Measurements from ENCODE around the gene PRKAR1B.

PRKAR1B gene

DNA sequence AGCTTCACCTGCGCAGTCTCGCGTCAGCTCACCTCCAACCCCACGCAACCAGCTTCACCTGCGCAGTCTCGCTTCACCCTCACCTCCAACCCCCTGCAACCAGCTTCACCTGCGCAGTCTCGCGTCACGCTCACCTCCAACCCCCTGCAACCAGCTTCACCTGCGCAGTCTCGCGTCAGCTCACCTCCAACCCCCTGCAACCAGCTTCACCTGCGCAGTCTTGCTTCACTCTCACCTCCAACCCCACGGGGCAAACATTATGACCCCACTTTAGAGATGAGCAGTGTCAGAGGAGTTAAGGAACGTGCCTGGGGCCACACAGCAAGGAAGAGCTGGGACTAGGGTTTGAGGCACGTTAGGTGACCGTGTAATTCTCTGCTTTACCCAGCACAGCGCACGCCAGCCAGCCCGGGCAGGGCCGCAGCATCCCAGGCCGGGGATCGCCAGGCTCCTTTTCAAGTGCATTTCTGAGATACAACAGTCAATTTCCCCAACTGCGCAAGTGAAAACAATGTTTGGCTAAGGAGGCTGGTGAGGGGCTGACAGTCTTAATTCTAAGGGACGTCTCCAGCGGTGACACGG lies 184.9 kb downstream of the PRKAR1B start:
- no peak overlapping the region for H3K4me3 ChIP-seq (ENCODE audit: low read depth, low read length)
- no peak for DNase-seq (ENCODE audit: low read depth)

DNA sequence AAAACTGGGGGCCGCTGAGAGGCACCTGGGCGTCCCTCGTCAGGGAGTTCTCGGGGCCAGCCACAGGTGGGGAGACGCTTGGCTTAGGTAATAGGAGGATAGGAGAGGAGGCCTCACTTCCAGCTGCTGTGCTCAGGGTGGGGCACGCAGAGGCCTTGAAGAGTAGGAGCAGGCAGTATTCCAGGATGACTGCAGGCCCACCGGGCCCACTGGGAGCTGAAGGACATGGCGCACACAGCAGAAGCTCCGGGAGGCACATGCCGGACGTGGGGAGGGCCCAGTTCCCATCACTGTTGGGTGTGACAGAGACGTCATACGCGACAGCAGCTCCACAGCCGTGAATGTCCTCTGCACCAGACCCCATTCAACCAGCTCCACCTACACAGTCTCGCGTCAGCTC lies 185.4 kb downstream of the PRKAR1B start:
- no peak overlapping the region for H3K4me3 ChIP-seq (ENCODE audit: low read depth, low read length)
- no peak for DNase-seq (ENCODE audit: low read depth)

DNA sequence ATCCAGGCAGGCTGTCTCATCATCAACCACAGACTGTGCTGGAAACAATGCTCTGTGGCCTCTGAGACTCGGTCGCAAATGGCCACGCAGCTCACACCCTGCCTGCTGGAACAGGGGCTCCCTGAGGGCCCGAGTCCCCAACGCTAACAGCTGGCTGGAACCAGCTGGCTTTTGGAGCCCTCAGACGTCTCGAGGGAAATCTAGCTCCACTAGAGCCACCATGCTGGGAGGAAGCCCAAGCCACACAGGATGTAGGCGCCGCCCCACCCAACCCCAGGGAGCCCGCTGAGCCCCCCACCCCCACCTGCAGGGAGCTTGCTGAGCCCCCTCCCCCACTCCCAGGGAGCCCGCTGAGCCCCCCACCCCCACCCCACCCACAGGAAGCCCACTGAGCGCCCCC lies 186.1 kb downstream of the PRKAR1B start:
- DNase-seq (ENCODE audit: low read depth): no peak
- H3K4me3 ChIP-seq (ENCODE audit: low read depth, low read length): no peak overlapping the region

DNA sequence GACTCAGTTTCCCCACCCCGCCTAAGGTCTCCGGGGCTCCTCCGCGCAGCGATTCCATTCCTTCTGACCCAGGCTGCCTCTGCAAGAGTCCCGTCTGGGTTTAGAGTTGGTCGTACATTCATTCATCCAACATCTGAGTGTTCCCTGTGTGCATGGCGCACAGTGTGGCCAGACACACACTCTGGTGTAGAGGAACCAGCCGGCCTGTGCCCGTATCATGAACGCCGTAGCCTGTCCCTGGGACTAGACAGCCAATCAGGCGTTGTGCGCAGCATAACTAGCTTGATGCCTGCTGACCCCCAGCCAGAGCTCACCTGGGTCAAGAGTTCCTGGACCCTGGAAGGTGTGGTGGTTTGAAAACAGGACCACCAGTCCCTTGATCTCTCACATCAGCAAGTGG lies 186.5 kb downstream of the PRKAR1B start:
- no peak overlapping the region for H3K4me3 ChIP-seq (ENCODE audit: low read depth, low read length)
- no peak for DNase-seq (ENCODE audit: low read depth)

DNA sequence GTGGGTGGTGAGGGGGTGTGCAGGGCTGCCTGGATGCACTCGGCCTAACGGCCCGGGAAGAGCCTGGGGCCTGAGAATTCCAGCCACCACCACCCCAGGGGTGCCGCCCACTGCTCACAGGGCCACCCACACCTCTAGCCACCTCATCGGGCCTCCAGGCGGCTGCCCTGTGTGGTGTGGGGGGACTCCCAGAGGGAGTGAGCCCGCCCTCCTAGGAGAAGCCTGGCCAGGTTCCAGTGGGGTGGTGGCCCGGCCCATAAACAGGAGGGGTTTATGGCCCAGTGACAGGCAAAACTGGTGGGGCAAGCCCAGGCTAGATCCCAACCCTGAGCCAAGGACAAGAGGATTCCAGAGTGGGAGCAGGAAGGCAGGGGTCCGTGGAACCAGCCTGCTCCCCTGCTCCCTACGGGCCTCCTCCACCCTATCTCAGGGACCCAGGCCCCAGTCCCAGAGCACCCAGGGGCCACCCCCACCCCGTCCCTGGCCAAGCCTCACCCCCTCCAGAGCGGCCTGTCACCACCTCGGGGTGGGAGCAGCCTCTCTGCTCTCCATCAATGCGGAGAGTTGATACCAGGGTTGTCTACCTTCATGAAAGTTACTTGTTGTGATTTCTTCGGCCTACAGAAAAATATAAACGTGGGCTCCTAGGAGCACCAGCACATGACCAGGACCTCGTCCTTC lies 187.2 kb downstream of the PRKAR1B start:
- no peak for DNase-seq (ENCODE audit: low read depth)
- no peak overlapping the region for H3K4me3 ChIP-seq (ENCODE audit: low read depth, low read length)

DNA sequence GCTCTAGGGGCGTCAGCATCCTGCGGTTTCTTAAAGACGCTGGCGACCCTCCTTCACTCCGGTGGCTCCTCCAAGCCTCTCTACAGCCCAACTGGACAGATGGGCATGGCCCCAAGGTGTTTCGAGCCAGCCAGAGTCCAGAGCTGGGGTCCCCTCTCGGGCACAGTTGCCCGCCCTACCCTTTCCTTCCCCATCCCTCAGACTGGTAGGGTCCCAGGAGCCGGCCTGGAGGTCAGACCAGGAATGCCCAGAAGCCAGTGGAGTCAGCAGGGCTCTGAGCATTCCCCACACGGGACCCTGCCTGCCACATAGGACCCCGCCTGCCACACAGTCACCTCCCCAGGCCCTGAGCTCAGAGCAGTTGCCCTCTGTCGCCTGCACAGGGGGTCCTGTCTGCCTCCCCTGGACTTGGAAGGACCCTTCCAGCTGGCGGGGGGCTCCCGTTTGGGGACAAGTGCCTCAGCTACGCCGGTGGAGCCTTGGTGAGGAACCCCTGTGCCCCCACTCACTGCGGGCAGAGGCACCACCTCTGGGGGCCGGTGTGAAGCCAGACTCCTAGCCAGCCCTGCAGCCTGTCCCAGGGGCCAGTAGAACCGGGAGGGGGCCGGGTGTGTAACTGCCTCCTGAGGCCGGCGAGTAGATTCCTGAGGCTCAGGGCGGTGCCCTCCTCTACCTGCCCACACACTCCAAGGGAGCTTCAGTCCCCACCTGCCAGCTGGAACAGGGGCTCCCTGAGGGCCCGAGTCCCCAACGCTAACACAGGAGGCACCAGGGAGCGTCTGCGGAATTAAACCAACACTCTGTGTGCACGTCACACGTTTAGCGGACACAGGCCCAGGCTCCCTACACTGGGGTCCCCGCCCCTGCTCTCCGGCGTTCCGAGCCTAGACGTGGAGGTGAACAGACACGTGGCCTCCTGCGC lies 188.1 kb downstream of the PRKAR1B start:
- no peak overlapping the region for H3K4me3 ChIP-seq (ENCODE audit: low read depth, low read length)
- DNase-seq (ENCODE audit: low read depth): no peak

DNA sequence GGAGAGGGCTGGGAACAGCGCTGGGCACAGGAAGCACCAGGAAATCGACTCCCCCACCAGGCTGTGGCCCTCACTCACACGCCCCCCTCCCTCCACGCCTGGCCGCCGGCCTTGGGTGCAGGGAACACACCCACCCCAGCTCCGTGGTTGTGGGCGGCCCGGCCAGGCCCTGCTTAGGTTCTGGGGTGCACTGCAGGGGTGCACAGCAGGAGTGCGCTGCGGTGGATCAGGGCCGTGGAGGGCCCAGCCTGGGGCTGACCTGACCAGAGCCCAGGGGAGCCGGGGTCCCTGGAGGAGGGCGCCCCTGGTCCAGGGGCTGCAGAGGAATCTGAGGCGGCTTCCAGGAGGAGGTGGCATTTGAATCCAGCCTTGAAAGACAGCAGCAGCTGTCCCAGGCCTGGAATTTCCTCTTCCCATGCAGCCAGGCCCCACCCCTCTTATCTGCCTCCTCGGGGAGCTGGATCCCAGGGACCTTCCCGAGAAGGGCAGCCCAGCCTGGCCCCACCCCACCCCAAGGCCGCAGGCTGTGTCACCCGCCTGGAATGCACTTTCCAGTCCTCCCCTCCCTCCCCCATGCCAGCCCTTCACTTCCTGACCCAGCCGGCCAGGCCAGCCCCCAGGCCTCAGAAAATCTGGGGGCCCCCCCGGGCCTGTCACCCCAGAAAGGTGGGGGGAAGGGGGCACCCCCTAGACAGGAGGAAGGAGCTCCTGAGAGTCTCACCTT lies 189.0 kb downstream of the PRKAR1B start:
- no peak overlapping the region for H3K4me3 ChIP-seq (ENCODE audit: low read depth, low read length)

DNA sequence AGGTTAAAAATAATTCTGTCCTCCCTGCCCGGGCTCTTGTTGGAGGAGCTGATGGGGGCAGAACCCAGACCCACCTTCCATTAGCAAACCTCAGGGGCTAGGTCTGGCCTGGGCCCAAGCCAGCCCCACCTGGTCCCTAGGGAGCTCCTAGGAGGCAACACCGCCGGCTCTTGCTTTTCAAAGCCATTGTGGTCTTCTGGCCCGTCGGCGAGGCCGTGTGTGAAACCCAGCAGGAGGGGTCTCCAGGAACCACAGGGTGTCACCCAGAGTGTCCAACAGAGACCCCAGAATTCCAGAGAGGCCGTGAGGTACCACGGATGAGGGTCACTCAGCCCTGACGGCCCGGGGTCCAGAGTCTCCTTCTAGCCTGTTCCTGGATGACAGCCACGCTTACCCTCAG lies 190.8 kb downstream of the PRKAR1B start:
- no peak overlapping the region for H3K4me3 ChIP-seq (ENCODE audit: low read depth, low read length)
- no peak for DNase-seq (ENCODE audit: low read depth)

More for the DNA sequence above, 189.0 kb downstream of the PRKAR1B start:
- DNase-seq (ENCODE audit: low read depth): no peak

DNA sequence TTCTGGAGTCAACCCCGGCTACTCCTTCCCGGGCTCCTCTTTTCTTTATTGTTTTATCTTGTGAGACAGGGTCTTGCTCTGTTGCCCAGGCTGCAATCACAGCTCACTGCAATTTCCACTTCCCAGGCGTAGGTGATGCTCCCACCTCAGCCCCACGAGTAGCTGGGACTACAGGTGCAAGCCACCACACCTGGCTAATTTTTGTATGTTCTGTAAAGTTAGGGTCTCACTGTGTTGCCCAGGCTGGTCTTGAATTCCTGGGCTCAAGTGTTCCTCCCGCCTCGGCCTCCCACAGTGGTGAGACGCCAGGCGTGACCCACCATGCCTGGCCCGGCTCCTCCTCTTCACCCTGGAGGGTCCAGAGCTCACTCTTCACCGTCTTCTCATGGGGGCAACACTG lies 192.1 kb downstream of the PRKAR1B start:
- no peak for DNase-seq (ENCODE audit: low read depth)
- H3K4me3 ChIP-seq (ENCODE audit: low read depth, low read length): no peak overlapping the region

DNA sequence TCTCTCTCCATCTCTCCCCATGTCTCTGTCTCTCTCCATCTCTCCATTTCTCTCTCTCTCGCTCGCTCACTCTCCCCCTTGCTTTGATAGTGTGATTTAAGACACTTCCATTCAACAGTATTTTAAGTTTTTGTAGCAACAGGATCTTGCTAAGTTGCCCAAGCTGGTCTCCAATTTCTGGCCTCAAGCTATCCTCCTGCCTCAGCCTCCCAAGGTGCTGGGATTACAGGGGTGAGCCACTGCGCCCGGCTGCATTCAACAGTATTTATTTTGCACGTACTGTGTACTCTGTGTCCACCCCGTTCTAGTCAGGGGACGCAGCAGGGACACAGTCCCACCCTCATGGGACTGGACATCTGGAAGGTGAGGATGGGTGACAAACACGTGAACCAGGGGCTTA lies 193.0 kb downstream of the PRKAR1B start:
- no peak overlapping the region for H3K4me3 ChIP-seq (ENCODE audit: low read depth, low read length)
- no peak for DNase-seq (ENCODE audit: low read depth)

DNA sequence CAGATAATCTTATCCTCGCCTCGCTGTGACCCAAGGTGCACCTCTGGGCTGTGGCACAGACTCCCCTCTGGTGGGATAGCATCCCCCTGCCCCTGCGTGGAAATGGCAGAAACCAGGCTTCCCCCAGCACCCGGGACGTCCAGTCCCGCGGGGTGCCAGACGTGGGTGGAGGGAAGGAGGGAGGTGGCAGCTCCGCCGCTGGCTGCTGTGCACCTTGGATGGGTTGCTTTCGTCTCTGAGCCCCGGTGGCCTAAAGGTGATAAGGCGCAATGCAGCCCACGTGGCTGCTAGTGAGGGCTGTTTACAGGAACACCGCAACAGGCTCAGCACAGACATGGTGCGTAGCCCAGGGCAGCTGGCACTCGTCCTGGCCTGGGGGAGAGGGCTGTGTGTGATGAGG lies 193.8 kb downstream of the PRKAR1B start:
- no peak for DNase-seq (ENCODE audit: low read depth)
- no peak overlapping the region for H3K4me3 ChIP-seq (ENCODE audit: low read depth, low read length)

DNA sequence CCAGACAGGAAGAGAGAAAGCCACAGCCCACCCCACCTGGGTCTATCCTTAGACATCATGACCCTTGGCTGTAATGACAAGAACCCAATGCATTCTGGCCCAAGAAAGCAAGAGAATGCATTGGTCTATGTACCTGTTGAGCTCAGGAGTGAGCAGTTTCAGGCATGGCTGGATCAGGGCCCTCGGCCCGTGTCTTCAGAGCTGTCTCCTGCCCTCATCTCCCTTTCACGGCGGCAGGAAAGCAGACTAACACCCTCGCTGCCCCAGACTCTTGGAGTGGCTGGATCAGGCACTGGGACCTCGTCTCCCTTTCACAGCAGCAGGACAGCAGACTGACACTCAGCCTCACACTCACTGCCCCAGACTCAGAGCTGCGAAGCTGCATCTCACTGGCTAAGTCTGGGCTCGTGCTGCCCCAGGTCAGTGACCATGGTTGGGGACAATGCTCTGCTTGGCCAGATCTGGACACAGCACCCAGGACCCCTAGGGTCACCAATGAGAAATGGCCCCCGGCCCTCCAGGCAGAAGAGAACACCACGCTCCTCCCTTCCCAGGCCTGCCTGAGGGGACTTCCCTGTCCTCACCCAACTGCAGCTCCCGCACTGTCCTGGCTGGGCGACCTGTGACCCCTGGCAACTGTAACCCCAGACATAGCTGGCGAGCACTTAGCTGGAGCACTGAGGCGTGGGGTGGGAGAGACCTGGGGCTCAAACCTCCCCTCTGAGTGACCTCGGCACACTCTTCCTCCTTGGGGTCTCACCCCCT lies 194.5 kb downstream of the PRKAR1B start:
- H3K4me3 ChIP-seq (ENCODE audit: low read depth, low read length): no peak overlapping the region
- no peak for DNase-seq (ENCODE audit: low read depth)

DNA sequence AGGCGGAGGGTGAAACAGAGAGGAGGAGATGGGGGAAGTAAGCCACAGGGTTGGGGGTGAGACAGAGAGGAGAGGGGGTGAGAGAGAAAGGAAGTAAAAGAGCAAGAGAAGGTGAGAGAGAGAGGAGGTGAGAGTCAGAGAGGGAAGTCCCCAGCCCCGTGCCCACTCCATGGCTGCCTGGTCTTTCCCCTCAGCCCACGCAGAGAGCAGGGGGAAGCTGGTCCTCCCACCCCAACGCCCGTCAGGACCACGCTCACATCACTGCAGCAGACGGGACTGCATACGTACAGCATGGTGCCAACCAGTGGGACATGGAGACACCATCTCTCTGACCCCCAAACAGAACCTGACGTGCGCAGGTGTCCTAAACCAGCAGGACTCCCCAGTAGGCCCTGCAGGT lies 195.3 kb downstream of the PRKAR1B start:
- H3K4me3 ChIP-seq (ENCODE audit: low read depth, low read length): no peak overlapping the region
- no peak for DNase-seq (ENCODE audit: low read depth)

DNA sequence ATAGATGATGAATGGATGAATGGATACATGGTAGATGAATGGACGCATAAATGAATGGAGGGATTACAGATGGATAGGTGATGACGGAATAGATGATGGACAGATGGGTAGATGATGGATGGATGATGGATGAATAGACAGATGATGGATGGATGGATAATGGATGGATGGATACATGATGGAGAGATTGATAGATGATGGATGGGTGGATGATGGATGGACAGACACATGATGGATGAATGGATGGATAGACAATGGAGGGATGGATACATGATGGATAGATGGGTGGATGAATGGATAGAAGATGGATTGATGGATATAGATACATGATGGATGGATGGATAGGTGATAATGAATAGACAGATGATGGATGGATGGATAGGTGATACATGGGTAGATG lies 198.6 kb downstream of the PRKAR1B start:
- H3K4me3 ChIP-seq (ENCODE audit: low read depth, low read length): no peak overlapping the region
- DNase-seq (ENCODE audit: low read depth): no peak

DNA sequence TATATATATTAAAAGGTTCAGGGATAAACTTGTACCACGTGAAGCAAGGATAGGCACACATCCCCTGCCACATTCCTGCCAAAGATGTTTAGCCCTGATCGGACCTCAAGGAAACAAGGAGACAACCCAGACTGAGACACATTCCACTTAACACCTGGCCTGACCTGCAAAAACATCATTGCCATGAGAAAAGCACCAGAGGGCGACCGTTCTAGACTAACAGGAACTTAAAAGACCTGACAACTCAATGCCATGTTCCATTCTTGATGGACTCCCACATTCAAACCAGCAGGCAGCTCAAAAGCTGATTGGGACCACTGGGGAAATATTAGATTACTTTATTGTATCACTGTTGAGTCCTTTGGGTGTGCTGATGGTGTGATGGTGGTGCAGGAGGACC lies 199.4 kb downstream of the PRKAR1B start:
- DNase-seq (ENCODE audit: low read depth): no peak
- no peak overlapping the region for H3K4me3 ChIP-seq (ENCODE audit: low read depth, low read length)

DNA sequence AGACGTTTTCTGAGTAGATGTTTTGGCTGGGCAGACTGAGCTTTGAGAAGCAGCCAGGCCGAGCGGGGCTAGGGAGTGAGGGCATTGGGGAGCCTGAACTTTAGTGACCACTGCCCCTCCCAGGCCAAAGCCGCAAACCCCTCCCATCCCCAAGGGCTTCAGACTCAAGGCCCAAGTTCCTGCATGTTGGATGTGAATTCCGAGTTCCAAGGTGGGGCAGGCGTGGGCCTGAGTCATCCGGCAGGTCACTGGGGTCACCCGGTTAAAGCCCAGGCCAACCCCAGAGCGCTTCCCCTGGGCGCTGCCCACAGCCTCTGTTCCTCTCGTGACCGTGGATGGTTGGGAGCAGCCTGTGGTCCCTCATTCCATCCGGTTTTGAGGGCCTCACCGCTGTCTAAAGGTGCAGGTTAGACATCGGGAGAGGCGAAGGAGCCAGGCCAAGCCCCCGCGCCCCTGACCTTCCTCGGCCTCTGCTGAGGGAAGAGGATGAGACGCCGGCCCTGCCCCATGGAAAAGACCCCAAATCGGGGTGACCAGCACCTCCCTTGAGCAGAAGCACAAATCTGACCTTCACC lies 200.5 kb downstream of the PRKAR1B start:
- no peak for DNase-seq (ENCODE audit: low read depth)
- H3K4me3 ChIP-seq (ENCODE audit: low read depth, low read length): no peak overlapping the region

DNA sequence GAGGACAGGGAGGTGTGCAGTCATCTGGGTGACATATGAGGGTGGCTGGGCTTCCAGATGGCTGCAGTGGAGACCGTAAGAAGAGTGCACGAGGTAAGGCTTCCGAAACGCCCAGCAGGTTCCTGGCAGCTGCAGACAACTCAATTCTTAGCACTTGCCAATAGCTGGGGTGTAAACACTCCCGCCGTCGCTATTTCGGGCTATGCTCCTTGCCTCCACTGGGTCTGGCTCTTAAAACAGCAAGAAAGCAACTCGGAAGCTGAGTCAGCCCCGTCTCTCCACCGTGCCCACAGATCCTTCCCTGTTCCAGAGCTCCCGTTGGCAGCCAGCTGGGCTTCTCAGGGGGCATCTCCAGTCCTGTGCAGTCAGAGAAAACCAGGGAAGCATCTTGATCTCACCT lies 201.3 kb downstream of the PRKAR1B start:
- no peak for DNase-seq (ENCODE audit: low read depth)
- H3K4me3 ChIP-seq (ENCODE audit: low read depth, low read length): no peak overlapping the region

DNA sequence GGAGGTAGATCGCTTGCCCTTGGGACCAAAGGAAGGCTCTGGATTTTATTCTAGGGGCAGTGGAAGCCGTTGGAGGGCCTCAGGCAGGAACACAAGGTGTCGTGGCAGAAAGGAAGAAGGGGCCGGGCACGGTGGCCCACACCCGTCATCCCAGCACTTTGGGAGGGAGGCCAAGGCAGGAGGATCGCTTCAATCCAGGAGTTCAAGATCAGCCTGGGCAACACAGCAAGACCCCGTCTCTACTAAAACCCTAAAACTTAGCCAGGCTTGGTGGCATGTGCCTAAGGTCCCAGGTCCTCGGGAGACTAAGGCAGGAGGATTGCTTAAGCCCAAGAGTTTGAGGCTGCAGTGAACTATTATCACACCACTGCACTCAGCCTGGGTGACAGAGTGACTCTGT lies 202.3 kb downstream of the PRKAR1B start:
- DNase-seq (ENCODE audit: low read depth): no peak
- no peak overlapping the region for H3K4me3 ChIP-seq (ENCODE audit: low read depth, low read length)

Measured in skeletal muscle cell (primary cell).